NCI-H2171 treated with DMSO at 0.1 percent for 48 hours (cell line): ENCODE results near the gene CBY1.

ENCODE experiments used
- DNase-seq: peaks from one replicate; lab custom pipeline; 2025; lab: John Stamatoyannopoulos, UW

The CBY1 gene

DNA sequence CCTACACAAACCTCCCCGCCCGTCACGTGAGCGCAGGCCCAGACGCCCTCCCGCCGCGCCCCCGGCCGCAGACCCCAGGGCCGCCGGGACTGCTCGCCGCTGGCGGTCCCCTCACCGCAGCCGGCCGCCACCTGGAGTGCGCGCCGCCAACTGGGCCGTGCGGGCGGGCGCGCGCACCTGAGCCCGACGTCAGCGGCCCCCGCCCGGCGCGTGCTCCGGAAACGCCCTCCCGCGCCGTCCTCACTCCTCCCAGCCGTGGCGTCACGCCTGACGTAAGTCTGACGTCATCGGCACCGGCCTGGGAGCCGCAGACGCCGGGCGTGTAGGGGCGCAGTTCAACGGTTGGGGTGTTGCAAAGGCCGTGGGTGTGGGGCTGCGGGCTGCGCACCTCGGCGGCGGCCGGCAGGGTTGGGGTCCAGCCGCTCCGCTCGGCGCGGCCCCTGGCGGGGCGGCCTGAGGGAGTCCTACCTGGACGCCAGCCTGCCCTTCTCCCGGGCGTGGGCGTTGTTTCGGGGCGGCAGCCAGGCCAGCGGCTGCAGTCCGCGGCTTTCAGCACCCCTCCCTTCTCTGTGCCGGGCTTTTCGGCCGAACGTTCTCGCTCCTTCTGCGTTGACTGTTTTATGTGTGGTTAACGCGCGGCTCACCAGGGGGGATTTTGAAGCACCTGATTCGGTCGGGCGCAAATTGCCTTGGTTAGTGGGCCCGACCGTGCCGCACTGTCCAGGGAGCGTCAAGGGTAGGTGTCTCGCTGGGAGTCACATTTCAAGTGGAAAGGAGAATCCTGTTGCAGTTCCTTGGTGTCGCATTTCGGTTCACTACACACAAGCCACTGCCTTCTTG, 44.6 kb downstream of the CBY1 start, which contains the start of gene JOSD1:
Gene JOSD1, minus strand, starts transcription at position 155 of the 840 bp plus-strand sequence. CDS start 956 bp downstream, outside the sequence.
- peak; percentile 88 for DNase-seq

GRCh38 chr22:38704654-38705234, 48.3 kb downstream of the CBY1 start:
- DNase-seq, result peak; percentile 16

- peak; percentile 100 for DNase-seq
Observed at GRCh38 chr22:38705235-38706100, 49.0 kb downstream of the CBY1 start, which contains the start of gene GTPBP1. GTPBP1 (plus strand) TSS chr22:38705944; CDS start chr22:38705956, 12 bp downstream.

DNA sequence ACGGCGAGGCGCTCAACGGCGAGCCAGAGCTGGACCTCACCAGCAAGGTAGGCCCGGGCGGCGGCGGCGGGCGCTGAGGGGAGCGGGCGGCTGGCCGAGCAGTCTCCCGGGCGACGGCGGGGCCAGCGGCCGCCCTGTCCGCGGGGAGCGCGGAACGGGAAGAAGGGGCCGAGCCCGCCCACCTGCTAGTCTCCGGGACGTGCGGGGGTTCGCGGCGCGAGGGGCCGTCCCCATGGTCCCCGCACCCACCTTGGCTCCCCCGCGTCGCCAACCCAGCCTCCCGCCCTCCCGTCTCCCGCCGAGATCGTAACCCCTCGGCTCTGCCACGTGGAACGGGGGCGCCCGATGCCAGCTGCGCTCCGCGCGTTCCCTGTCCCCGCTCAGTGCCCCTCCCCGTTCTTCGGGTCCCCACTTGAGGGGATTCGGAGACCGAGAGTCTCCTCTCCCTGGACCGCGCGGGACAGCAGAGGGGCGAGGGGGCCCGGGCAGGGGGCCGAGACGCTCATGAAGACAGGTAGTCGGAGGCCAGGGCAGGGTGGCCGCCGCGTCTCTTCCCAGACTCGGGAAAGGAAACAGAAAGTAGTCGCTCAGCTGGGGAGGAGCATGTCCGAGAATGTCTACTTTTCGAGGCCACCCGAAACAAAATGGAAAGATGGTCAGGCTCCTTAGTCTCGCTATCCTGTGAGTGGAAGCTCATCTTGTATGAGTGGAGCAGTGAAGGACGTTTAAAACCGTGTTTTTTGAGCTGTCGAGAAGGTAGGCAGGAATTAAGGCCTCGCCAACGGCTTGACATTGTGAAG, 49.9 kb downstream of the CBY1 start:
- peak; percentile 33 for DNase-seq

DNA sequence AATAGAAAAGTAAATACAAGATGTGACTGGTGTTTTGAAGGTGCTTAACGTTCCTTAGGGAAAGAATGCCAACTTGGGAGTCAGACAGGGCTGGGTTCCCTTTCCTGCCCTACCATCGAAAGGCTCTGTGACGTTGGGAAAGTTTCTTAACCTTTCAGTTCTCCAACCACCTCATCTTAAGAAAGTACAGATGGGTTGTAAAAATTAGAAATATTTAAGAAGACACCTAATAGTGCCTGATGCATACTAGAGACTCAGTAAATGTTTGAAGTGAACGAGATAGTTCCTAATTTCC, 50.4 kb downstream of the CBY1 start:
- no peak for DNase-seq

DNA sequence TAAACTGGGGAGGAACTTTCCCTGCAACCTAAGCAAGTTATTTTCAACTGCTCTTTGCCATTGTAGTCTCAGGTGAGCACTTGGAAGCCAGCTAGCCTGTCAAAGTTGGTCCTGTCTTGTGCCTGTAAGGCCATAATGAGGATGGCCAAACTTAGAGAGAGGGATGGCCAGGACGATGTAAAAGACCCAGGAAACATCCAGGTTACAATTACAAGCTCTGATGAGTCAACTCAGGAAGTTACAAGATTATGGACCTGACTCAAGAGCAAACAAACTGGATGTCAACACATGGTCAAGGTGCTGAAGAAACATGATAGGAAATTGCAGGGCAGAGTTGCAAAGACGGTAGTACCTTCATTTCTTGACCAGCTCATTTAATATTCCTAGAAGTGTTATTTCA, 50.9 kb downstream of the CBY1 start:
- no peak for DNase-seq

GRCh38 chr22:38707984-38708383, 51.5 kb downstream of the CBY1 start:
- DNase-seq, result no peak

DNA sequence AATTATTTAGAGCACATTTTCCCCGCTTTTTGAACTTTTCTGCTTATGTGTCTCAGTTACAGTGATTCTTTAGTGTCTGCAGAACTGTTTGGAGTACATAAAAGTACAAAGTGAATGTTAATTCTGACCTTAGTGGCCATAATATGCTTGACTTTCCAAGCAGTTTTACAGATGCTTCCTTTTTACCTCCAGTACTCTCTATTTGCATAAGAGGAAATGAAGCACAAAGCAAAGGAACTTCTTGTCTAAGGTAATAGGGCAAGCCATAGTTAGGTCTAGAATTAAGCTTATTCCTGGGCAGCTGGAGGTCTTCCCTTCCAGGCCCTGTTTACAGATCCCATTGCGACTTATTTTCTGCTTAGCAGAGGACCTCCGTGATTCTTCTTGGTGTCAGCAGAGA, 52.9 kb downstream of the CBY1 start:
- DNase-seq, result no peak

DNA sequence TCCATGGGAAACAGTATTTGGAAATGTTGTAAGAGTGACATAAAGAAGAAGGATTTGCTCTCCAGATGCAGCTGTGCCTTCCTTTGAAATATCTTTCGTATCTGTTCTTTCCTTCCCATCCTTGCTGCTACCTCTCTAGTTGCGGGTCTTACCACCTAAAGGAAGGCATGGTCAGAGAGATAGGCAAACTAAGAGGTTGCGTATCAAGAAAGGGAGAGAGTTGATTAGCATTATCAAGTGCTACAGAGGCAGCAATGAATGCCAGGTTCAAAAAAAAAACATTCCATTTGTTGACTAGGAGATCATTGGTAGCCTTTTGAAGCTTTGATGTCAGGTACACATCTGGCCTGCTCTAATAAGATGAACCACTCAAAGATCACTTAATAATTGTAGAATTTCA, 53.9 kb downstream of the CBY1 start:
- no peak for DNase-seq

GRCh38 chr22:38710866-38711265, 54.4 kb downstream of the CBY1 start:
- DNase-seq, result no peak

DNA sequence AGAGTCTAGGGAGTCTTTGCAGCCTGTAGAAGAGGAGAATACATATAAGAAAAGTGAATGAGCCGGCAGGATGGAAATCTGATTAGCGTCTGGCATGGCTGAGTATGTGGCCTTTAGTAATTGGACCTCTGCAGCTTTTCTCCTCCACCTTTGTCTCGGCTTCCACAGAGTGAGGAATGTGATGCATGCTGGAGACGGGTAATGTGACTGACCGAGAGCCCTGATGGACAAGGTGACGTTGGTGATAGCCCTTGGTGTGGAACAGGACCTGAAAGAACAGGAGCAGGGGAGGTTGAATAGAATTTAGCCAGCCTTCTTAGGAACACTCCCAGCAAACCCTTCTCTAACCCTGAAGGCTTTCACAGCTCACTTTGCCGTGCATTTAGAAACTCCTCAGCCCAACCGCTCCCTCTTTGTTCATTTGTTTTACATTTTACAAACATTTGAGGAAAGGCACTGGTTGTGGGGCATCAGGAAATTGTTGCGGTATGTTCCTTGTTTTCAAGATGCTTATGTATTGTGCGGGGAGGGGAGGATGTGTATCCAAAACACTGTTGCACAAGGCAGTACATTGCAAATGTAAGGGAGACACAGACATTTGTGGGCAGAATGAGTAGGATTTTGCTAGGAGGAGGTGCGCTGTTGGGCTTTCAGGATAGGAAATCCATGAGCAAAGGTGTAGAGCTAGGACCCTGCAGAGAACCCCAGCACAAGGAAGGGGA, 56.2 kb downstream of the CBY1 start:
- DNase-seq, result no peak

- DNase-seq, result no peak
Observed at GRCh38 chr22:38713921-38714320, 57.5 kb downstream of the CBY1 start.

- no peak for DNase-seq
Observed at GRCh38 chr22:38715176-38715764, 58.8 kb downstream of the CBY1 start.

DNA sequence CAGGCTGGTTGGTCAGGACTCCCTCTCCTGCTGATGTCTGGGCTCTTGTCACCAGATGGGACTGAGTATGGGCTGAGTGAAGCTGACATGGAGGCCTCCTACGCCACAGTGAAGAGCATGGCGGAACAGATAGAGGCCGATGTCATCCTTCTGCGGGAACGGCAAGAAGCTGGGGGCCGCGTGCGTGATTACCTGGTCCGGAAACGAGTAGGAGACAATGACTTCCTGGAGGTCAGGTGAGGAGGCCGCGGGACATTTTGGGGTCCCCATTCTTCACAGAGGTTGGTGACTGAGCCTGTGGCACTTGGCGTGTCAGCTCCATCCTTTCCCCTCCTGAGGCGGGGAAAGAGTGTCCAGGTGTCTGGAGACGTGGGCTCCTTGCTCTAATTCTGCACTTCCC, 59.4 kb downstream of the CBY1 start:
- no peak for DNase-seq

- DNase-seq, result no peak
Observed at GRCh38 chr22:38716271-38716670, 59.8 kb downstream of the CBY1 start.

DNA sequence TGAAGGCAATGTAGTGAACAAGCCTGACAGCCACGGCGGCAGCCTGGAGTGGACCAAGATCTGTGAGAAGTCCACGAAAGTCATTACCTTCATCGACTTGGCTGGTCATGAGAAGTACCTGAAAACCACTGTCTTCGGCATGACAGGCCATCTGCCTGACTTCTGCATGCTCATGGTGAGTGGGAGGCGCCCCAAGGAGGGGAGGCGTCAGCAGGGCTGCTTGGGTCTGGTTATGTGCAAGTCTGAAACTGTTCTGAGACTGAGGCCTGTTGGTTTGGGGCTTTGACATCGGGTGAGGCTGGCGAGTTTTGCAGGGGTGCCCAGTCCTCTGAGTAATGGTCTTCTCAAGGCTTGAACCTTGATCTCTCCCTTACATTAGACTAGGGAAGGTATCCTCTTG, 60.4 kb downstream of the CBY1 start:
- DNase-seq, result no peak

DNA sequence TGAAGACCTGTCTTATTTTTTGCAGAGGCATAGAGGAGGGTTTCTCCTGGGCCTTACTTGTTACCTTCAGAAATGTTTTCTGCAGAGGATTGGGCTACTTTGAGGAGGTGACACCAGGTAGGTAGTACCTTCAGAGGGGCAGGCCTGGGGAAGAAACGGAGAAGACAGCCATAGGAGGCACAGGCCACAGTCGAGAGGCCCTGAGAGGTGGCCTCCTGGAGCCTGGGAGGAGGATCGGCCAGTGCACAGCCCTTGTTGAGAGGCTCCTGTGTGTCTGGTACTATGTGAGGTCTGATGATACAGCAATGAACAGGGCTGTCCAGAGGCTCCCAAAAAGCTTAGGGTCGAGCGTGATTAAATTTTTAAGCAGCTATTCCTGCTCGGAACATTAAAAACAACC, 60.8 kb downstream of the CBY1 start:
- no peak for DNase-seq

GRCh38 chr22:38718414-38718813, 62.0 kb downstream of the CBY1 start:
- peak; percentile 31 for DNase-seq

- DNase-seq, result no peak
Observed at GRCh38 chr22:38719196-38719595, 62.8 kb downstream of the CBY1 start.

DNA sequence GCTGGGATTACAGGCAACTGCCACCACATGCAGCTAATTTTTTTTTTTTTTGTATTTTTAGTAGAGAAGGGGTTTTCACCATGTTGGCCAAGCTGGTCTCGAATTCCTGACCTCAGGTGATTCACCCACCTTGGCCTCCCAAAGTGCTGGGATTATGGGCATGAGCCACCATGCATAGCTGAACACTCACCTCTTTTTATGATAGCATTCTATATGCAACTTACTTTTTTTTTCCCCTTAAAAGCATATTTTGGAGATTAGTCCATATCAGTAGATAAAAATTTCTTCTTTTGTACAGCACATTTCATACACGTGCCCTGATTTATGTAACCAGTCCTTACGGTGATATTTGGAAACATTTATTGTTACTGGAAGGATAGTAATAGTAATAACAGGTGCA, 63.9 kb downstream of the CBY1 start:
- DNase-seq, result no peak

DNA sequence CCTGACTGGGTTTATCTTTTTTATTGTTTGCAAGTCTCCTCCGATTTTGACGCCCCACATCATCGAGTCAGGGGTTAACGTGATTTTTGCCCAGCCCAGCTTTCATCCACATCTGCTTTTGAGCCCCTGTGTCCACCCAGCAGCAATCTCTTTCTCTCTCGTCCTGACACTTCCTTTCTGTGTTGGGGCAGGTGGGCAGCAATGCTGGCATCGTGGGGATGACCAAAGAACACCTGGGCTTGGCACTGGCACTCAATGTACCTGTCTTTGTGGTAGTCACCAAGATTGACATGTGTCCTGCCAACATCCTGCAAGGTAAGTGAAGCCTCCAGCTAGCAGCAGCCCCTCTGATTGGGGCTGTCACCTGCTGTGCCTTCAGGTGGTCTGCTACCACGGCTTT, 65.1 kb downstream of the CBY1 start:
- no peak for DNase-seq
